Naive B cell (primary cell): Measurements from ENCODE around the gene PPP1R18. TPM values are rescaled to one million over a fixed set of nuclear protein-coding genes. Genes with fewer than 3 reads are reported as not detected.
"Not testable (repeated sequence)": the region's sequence is repeated elsewhere in the genome, so short reads cannot be mapped to it uniquely, and the experiment has no call there.

Source experiments
- ATAC-seq, 2 donors: fragments of 150-1000 bp; cut with Tn5 transposase; 2 replicates each; pipeline ENCODE4 v1.10.0; 2021; ENCODE audit warnings: low read depth in 2 of 2, mild to moderate bottlenecking in 2 of 2, moderate library complexity in 2 of 2
- DNase-seq: peaks from one replicate; pipeline ENCODE4 v3.0.0; 2022
- H3K27ac Mint-ChIP-seq, 6 donors: one replicate each; pipeline ENCODE4 v1.8.0; 2020 to 2022; ENCODE audit warnings: mild to moderate bottlenecking in 6 of 6, mixed read lengths in 6 of 6, moderate library complexity in 5 of 6, inconsistent platforms in 2 of 6
- H3K27me3 Mint-ChIP-seq, 3 donors: one replicate each; pipeline ENCODE4 v1.8.0; 2021 to 2022; ENCODE audit warnings: mixed read lengths in 3 of 3, mild to moderate bottlenecking in 1 of 3
- H3K36me3 Mint-ChIP-seq, 2 donors: one replicate each; pipeline ENCODE4 v1.8.0; 2020 to 2022; ENCODE audit warnings: mixed read lengths in 2 of 2, inconsistent platforms in 1 of 2, mild to moderate bottlenecking in 1 of 2
- H3K4me1 Mint-ChIP-seq, 3 donors: one replicate each; pipeline ENCODE4 v1.8.0; 2020 to 2022; ENCODE audit warnings: mixed read lengths in 3 of 3, inconsistent platforms in 1 of 3, mild to moderate bottlenecking in 1 of 3, moderate library complexity in 1 of 3
- H3K4me3 Mint-ChIP-seq, 8 donors: one replicate each; pipeline ENCODE4 v1.8.0; 2020 to 2022; ENCODE audit warnings: mild to moderate bottlenecking in 8 of 8, mixed read lengths in 8 of 8, moderate library complexity in 8 of 8, inconsistent platforms in 2 of 8
- H3K9me3 Mint-ChIP-seq, 7 donors: one replicate each; pipeline ENCODE4 v1.8.0; 2020 to 2022; ENCODE audit warnings: mixed read lengths in 7 of 7, mild to moderate bottlenecking in 5 of 7, inconsistent platforms in 2 of 7, moderate library complexity in 1 of 7
- polyA plus RNA-seq, 6 donors: library from polyadenylated mRNA; unstranded; fragments of 300-500 nt; fragmentation: Illumina TruSeq; gene quantifications; one replicate each; pipeline ENCODE4 v1.2.3, GENCODE V29; 2021; ENCODE audit warnings: low read depth in 6 of 6

Gene PPP1R18
- polyA plus RNA-seq, result 100 to 1,000 TPM in 1 of 6 donors, 10 to 100 TPM in 5; 70.3 to 103 (median 82.6) TPM

GRCh38 chr6:30686009-30686907 is at the start of gene PPP1R18:
Gene PPP1R18 (minus strand): TSS chr6:30686645. CDS start chr6:30686018, 627 bp downstream.
- Mint-ChIP-seq H3K36me3 (peaks cover 0 to 42% of the 10 kb centered on the region in 2 donors), H3K4me3 (peak within 1 kb of the TSS; percentile 93 to 100 (median 98)), H3K27me3 (no peaks in the 10 kb centered on the region), H3K27ac (peak within 1 kb of the TSS; percentile 95 to 99 (median 96)), H3K9me3 (peaks cover 0 to 2% (median 0%) of the 10 kb centered on the region in 7 donors), H3K4me1 (peaks cover 55 to 84% (median 68%) of the 10 kb centered on the region in 3 donors)
- DNase-seq (peak; percentile 74), ATAC-seq (peak; percentile 43 to 45)

- peaks cover 25 to 51% (median 27%) of the 10 kb centered on the region in 3 donors for H3K4me1 Mint-ChIP-seq
- H3K36me3 Mint-ChIP-seq, result no peaks in the 10 kb centered on the region
- peak; percentile 53 for DNase-seq
Observed at GRCh38 chr6:30735668-30736314, 49.3 kb upstream of the PPP1R18 start.

GRCh38 chr6:30732237-30732943 is 45.9 kb upstream of the PPP1R18 start:
- H3K27ac Mint-ChIP-seq, result peak overlapping the region in 2 of 6 donors; percentile 15 to 61

More at GRCh38 chr6:30735668-30736314, 49.3 kb upstream of the PPP1R18 start:
- H3K27me3 Mint-ChIP-seq, result no peaks in the 10 kb centered on the region
- H3K27ac Mint-ChIP-seq, result peak overlapping the region in 4 of 6 donors; percentile 12 to 93 (median 89)
- H3K9me3 Mint-ChIP-seq, result no peaks in the 10 kb centered on the region
- peak; percentile 77 to 81 for ATAC-seq
- peak overlapping the region in 7 of 8 donors; percentile 22 to 82 (median 73) for H3K4me3 Mint-ChIP-seq

GRCh38 chr6:30730601-30731435 is 44.4 kb upstream of the PPP1R18 start:
- peak; percentile 77 to 80 for ATAC-seq

More at GRCh38 chr6:30732237-30732943, 45.9 kb upstream of the PPP1R18 start:
- Mint-ChIP-seq H3K4me3 (peak overlapping the region in 1 of 8 donors; percentile 32), H3K36me3 (no peaks in the 10 kb centered on the region), H3K9me3 (no peaks in the 10 kb centered on the region), H3K27me3 (no peaks in the 10 kb centered on the region), H3K4me1 (peaks cover 28 to 49% (median 32%) of the 10 kb centered on the region in 3 donors)
- ATAC-seq (no peak), DNase-seq (no peak)

GRCh38 chr6:30727920-30728553 is 41.6 kb upstream of the PPP1R18 start:
- ATAC-seq (no peak), DNase-seq (no peak)
- Mint-ChIP-seq H3K36me3 (peaks cover under 1 to 19% of the 10 kb centered on the region in 2 donors), H3K9me3 (no peaks in the 10 kb centered on the region), H3K27ac (peak overlapping the region in 3 of 6 donors; percentile 22 to 83 (median 81)), H3K4me1 (peaks cover 19 to 41% (median 34%) of the 10 kb centered on the region in 3 donors), H3K4me3 (no peak overlapping the region), H3K27me3 (no peaks in the 10 kb centered on the region)

More at GRCh38 chr6:30730601-30731435, 44.4 kb upstream of the PPP1R18 start:
- Mint-ChIP-seq H3K27me3 (no peaks in the 10 kb centered on the region), H3K4me3 (peak overlapping the region in 5 of 8 donors; percentile 25 to 52 (median 32)), H3K27ac (peak overlapping the region in 2 of 6 donors; percentile 39 to 53), H3K36me3 (no peaks in the 10 kb centered on the region), H3K9me3 (no peaks in the 10 kb centered on the region), H3K4me1 (peaks cover 15 to 33% (median 17%) of the 10 kb centered on the region in 3 donors)
- peak; percentile 74 for DNase-seq

GRCh38 chr6:30726506-30727413 is 40.3 kb upstream of the PPP1R18 start:
- no peak overlapping the region for H3K4me3 Mint-ChIP-seq
- peaks cover 30 to 48% (median 46%) of the 10 kb centered on the region in 3 donors for H3K4me1 Mint-ChIP-seq
- DNase-seq (no peak), ATAC-seq (no peak)
- H3K27me3 Mint-ChIP-seq, result no peaks in the 10 kb centered on the region
- H3K36me3 Mint-ChIP-seq, result peaks cover 7 to 25% of the 10 kb centered on the region in 2 donors
- H3K27ac Mint-ChIP-seq, result peak overlapping the region in 2 of 6 donors; percentile 53 to 62
- no peaks in the 10 kb centered on the region for H3K9me3 Mint-ChIP-seq

GRCh38 chr6:30725713-30726505 is 39.5 kb upstream of the PPP1R18 start:
- no peaks in the 10 kb centered on the region for H3K9me3 Mint-ChIP-seq
- DNase-seq, result no peak
- H3K36me3 Mint-ChIP-seq, result peaks cover 7 to 25% of the 10 kb centered on the region in 2 donors
- peaks cover 31 to 50% (median 48%) of the 10 kb centered on the region in 3 donors for H3K4me1 Mint-ChIP-seq
- H3K27ac Mint-ChIP-seq, result peak overlapping the region in 4 of 6 donors; percentile 42 to 75 (median 69)
- ATAC-seq, result no peak
- H3K27me3 Mint-ChIP-seq, result no peaks in the 10 kb centered on the region
- no peak overlapping the region for H3K4me3 Mint-ChIP-seq

GRCh38 chr6:30724906-30725667 is 38.6 kb upstream of the PPP1R18 start:
- no peaks in the 10 kb centered on the region for H3K9me3 Mint-ChIP-seq
- no peak overlapping the region for H3K4me3 Mint-ChIP-seq
- ATAC-seq, result no peak
- H3K27ac Mint-ChIP-seq, result peak overlapping the region in 3 of 6 donors; percentile 69 to 81 (median 73)
- DNase-seq, result no peak
- H3K36me3 Mint-ChIP-seq, result peaks cover 7 to 25% of the 10 kb centered on the region in 2 donors
- no peaks in the 10 kb centered on the region for H3K27me3 Mint-ChIP-seq
- H3K4me1 Mint-ChIP-seq, result peaks cover 23 to 42% (median 41%) of the 10 kb centered on the region in 3 donors

- Mint-ChIP-seq H3K4me1 (peaks cover 30 to 47% (median 44%) of the 10 kb centered on the region in 3 donors), H3K27ac (peak overlapping the region in 4 of 6 donors; percentile 30 to 73 (median 65)), H3K36me3 (peaks cover 7 to 25% of the 10 kb centered on the region in 2 donors), H3K4me3 (peak overlapping the region in 5 of 8 donors; percentile 3 to 75 (median 41))
- ATAC-seq, DNase-seq, H3K9me3 Mint-ChIP-seq, H3K27me3 Mint-ChIP-seq: not testable (repeated sequence)
Observed at GRCh38 chr6:30723843-30724741, 37.6 kb upstream of the PPP1R18 start.
